GM21825 (cell line): ENCODE results near the gene GUCY1B1.
"Not testable (repeated sequence)": the region's sequence is repeated elsewhere in the genome, so short reads cannot be mapped to it uniquely, and the experiment has no call there.

Experiments used
- ATAC-seq: cut with Tn5 transposase; IDR thresholded peaks from one replicate; pipeline ENCODE4 v1.9.1; 2021; ENCODE audit warnings: mild to moderate bottlenecking, moderate library complexity; ENCODE audit not compliant: unreplicated experiment

Gene GUCY1B1

DNA sequence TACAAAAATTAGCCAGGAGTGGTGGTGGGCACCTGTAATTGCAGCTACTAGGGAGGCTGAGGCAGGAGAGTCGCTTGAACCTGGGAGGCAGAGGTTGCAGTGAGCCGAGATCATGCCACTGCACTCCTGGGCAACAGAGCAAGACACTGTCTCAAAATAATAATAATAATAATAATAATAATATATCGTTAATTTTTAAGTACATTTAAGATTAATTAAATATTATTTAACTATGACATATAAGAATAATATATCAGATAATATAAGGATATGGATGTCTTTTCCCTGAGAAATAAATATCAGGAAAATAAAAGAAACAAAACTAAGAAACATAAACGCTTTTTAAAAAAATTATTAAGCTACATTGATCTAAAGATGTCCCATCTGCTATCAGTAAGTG lies 38.8 kb downstream of the GUCY1B1 start:
- not testable (repeated sequence) for ATAC-seq

- no peak for ATAC-seq
Observed at GRCh38 chr4:155799116-155799793, 40.4 kb downstream of the GUCY1B1 start.

GRCh38 chr4:155799794-155800123 lies 40.9 kb downstream of the GUCY1B1 start:
- ATAC-seq = no peak

DNA sequence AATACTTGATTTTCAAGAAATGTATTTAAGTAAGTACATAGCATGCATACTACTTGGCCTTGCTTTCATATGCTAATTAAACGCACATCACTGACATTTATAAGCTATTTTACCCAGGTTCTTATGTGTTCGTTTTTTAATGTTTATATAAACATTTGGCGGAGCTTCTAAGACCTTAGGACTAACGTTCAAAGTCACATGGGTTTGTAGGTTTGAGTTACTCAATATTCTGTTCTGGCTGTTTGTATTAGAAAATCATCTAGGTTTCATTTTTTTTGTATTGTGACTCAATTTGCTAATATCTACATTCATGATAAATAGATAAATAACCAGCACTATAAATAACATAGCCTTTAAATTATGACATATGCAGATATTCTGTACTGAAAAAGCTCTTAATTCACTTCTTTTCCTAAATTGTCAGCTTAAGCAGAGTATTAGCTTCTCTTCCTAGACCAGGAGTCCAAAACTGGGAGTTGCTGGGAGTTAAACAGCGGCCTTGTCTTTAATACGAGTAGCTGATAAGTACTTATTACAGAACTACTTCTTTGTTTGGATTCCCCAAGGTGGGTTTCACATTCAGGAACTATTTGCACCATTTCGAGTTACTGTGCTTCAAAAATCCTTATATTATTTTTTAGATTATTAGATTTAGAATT lies 42.0 kb downstream of the GUCY1B1 start:
- ATAC-seq = no peak

- no peak for ATAC-seq
Observed at GRCh38 chr4:155802190-155802959, 43.6 kb downstream of the GUCY1B1 start.

GRCh38 chr4:155805016-155805415 lies 46.2 kb downstream of the GUCY1B1 start:
- ATAC-seq = no peak

GRCh38 chr4:155807021-155807420 lies 48.2 kb downstream of the GUCY1B1 start:
- no peak for ATAC-seq

GRCh38 chr4:155809835-155810234 lies 51.0 kb downstream of the GUCY1B1 start:
- peak; percentile 93 for ATAC-seq

GRCh38 chr4:155811083-155811482 lies 52.3 kb downstream of the GUCY1B1 start:
- ATAC-seq = no peak

DNA sequence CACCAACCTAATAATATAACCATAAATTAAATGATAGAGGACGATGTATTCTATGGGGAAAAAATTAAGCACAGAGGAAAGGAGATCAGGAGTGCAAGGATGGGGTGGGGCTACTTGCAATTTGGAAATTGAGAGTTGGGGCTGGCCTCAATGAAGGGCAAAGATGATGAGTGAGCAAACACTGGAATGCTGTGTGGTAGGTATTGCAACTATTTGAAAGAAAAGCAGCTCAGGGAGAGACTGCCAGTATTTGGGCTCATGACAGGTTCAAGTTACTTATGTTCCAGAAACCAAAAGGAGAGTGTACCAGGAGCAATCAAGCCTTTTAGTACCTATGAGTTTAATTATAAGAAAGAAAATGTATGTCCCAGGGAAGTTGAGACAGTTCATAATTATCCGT lies 59.8 kb downstream of the GUCY1B1 start:
- ATAC-seq = no peak

- ATAC-seq = no peak
Observed at GRCh38 chr4:155819066-155819465, 60.2 kb downstream of the GUCY1B1 start.

- no peak for ATAC-seq
Observed at GRCh38 chr4:155820887-155821518, 62.2 kb downstream of the GUCY1B1 start.

GRCh38 chr4:155822572-155822971 lies 63.8 kb downstream of the GUCY1B1 start:
- no peak for ATAC-seq

- no peak for ATAC-seq
Observed at GRCh38 chr4:155828628-155829027, 69.8 kb downstream of the GUCY1B1 start.

- ATAC-seq = no peak
Observed at GRCh38 chr4:155832664-155833063, 73.8 kb downstream of the GUCY1B1 start.

GRCh38 chr4:155837203-155837796 lies 78.5 kb downstream of the GUCY1B1 start:
- ATAC-seq = no peak

GRCh38 chr4:155842080-155842479 lies 83.3 kb downstream of the GUCY1B1 start:
- no peak for ATAC-seq

GRCh38 chr4:155846929-155847328 lies 88.1 kb downstream of the GUCY1B1 start:
- no peak for ATAC-seq

DNA sequence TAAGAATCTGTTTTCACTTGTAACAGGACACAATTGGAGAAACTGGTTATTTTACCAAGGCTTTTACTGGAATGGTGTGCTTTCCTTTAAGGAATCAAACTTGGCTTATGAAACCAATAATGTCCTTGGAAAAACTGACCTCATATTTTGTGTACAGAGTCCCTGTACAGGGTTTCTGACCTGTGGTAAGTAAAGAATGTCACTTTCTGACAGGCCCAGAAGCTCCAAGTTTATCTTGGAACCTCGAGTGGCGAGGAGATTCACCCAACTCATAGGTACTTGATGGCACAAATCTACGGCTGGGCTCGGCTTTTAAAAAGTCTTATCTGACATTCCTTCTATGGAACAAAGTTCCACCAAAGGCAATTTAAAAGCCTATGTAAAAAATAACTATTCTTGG lies 90.2 kb downstream of the GUCY1B1 start:
- ATAC-seq = no peak

GRCh38 chr4:155853189-155853588 lies 94.4 kb downstream of the GUCY1B1 start:
- no peak for ATAC-seq

DNA sequence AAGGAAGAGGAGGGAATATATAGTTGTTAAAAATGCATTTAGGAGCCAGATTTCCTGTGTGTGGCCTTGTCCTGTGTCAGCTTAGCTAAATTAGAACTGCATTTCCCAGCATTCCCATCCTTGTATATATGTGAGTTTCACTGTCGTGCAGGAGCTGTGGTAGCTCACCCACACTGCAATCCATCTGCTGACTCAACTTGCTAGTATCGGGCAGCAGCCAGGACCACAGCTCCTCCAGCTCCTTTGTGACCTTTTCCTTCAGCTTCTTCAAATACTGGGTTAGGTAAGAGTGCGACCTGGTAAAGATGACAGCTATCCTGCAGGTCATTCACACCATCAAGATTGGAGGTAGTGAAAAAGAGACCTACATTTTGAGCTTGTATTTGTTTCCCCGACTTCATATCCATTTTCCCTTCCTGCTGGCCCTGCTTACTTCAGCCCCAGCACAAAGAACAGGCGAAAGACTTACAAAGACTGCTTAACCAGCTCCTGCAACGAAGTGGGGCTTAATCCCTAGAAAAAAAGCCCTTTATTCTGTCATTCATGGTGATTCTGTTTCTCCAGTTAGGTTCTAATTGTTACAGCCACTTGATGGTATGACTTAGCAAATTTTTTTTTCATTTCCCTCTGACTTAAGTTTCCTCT lies 95.9 kb downstream of the GUCY1B1 start:
- no peak for ATAC-seq
